Ishikawa (cell line): ENCODE measurements around the gene CAMTA1.

ENCODE experiments used
- CEBPB ChIP-seq: IDR thresholded peaks from 2 replicates; pipeline ENCODE4 v1.6.1; 2012
- CREB1 ChIP-seq: IDR thresholded peaks from 2 replicates; pipeline ENCODE4 v1.6.1; 2012; ENCODE audit warnings: low read depth
- EGR1 ChIP-seq: IDR thresholded peaks from 2 replicates; pipeline ENCODE4 v1.6.1; 2012
- EP300 ChIP-seq: IDR thresholded peaks from 2 replicates; pipeline ENCODE4 v1.6.1; 2012; ENCODE audit warnings: borderline replicate concordance
- FOXM1 ChIP-seq: IDR thresholded peaks from 2 replicates; pipeline ENCODE4 v1.6.1; 2012; ENCODE audit warnings: low read depth, borderline replicate concordance
- NFIC ChIP-seq: IDR thresholded peaks from 2 replicates; pipeline ENCODE4 v1.6.1; 2012
- RAD21 ChIP-seq: IDR thresholded peaks from 2 replicates; pipeline ENCODE4 v1.6.1; 2012; ENCODE audit warnings: low read depth
- TAF1 ChIP-seq: IDR thresholded peaks from 2 replicates; pipeline ENCODE4 v1.6.1; 2012; ENCODE audit warnings: low read depth, mild to moderate bottlenecking
- TCF12 ChIP-seq: IDR thresholded peaks from 2 replicates; pipeline ENCODE4 v1.6.1; 2012; ENCODE audit warnings: low read depth
- TEAD4 ChIP-seq: IDR thresholded peaks from 2 replicates; pipeline ENCODE4 v1.6.1; 2012
- USF1 ChIP-seq: IDR thresholded peaks from 2 replicates; pipeline ENCODE4 v1.6.1; 2012
- YY1 ChIP-seq: IDR thresholded peaks from 2 replicates; pipeline ENCODE4 v1.6.1; 2012; ENCODE audit warnings: low read depth
- ZBTB7A ChIP-seq: IDR thresholded peaks from 2 replicates; pipeline ENCODE4 v1.6.1; 2012; ENCODE audit warnings: low read depth
- TF ChIP-seq, protein P1 (sequence below): IDR thresholded peaks from 2 replicates; pipeline ENCODE4 v1.6.1; 2012; ENCODE audit warnings: low read depth, mild to moderate bottlenecking
- TF ChIP-seq, protein P2 (sequence below): IDR thresholded peaks from 2 replicates; pipeline ENCODE4 v1.6.1; 2012

Gene CAMTA1

DNA sequence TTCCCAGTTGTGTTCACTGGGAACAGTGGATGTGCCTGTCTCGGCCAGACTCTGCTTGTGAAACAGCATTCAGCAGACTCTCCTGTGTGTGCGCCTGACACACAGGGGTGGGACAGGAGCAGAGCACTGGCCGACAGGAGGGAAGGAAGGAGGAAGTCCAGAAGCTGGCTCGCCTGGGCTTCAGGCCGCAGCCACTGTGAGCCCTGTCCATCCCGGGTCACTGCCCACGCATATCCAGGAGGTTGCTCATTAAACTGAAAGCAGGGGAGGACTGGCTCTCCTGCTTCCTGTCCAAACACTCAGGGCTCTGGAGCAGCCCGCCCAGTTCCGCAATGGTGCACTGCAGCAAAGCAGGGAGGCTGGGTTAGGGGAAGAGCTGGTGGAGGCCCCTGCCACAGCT lies 767.1 kb downstream of the CAMTA1 start:
- TF ChIP-seq ZBTB7A (no peak), TAF1 (no peak), RAD21 (no peak), NFIC (no peak), CEBPB (no peak), EGR1 (no peak), TEAD4 (no peak), TCF12 (no peak), USF1 (no peak), FOXM1 (no peak), CREB1 (no peak), EP300 (no peak), YY1 (no peak)
- TF ChIP-seq, protein P1, sequence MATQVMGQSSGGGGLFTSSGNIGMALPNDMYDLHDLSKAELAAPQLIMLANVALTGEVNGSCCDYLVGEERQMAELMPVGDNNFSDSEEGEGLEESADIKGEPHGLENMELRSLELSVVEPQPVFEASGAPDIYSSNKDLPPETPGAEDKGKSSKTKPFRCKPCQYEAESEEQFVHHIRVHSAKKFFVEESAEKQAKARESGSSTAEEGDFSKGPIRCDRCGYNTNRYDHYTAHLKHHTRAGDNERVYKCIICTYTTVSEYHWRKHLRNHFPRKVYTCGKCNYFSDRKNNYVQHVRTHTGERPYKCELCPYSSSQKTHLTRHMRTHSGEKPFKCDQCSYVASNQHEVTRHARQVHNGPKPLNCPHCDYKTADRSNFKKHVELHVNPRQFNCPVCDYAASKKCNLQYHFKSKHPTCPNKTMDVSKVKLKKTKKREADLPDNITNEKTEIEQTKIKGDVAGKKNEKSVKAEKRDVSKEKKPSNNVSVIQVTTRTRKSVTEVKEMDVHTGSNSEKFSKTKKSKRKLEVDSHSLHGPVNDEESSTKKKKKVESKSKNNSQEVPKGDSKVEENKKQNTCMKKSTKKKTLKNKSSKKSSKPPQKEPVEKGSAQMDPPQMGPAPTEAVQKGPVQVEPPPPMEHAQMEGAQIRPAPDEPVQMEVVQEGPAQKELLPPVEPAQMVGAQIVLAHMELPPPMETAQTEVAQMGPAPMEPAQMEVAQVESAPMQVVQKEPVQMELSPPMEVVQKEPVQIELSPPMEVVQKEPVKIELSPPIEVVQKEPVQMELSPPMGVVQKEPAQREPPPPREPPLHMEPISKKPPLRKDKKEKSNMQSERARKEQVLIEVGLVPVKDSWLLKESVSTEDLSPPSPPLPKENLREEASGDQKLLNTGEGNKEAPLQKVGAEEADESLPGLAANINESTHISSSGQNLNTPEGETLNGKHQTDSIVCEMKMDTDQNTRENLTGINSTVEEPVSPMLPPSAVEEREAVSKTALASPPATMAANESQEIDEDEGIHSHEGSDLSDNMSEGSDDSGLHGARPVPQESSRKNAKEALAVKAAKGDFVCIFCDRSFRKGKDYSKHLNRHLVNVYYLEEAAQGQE, result no peak
- TF ChIP-seq, protein P2, sequence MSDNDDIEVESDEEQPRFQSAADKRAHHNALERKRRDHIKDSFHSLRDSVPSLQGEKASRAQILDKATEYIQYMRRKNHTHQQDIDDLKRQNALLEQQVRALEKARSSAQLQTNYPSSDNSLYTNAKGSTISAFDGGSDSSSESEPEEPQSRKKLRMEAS, result no peak

GRCh38 chr1:7553042-7553690 lies 767.9 kb downstream of the CAMTA1 start:
- TF ChIP-seq FOXM1 (no peak), TEAD4 (no peak), USF1 (no peak), RAD21 (no peak), ZBTB7A (no peak), CREB1 (no peak), NFIC (no peak), YY1 (no peak), EGR1 (no peak), EP300 (no peak), TCF12 (no peak), TAF1 (no peak), CEBPB (no peak)
- TF ChIP-seq, protein P1, result no peak
- TF ChIP-seq, protein P2, result no peak

GRCh38 chr1:7554385-7555235 lies 769.4 kb downstream of the CAMTA1 start:
- TF ChIP-seq TEAD4 (no peak), TCF12 (no peak), FOXM1 (no peak), NFIC (no peak), YY1 (no peak), EGR1 (no peak), EP300 (no peak), TAF1 (no peak), CEBPB (no peak)
- TF ChIP-seq, protein P1, result no peak
- TF ChIP-seq, protein P2, result no peak
